Psoas muscle (tissue), 8 donors: Measurements from ENCODE around the gene WDR46. TPM values are rescaled to one million over a fixed set of nuclear protein-coding genes. Genes with fewer than 3 reads are reported as not detected.
A peak's percentile ranks its signal among the peaks of the same experiment; 100 is the strongest.

ENCODE experiments used
- ATAC-seq, 4 donors: fragments of 200-7000 bp; cut with Tn5 transposase; one replicate each; pipeline ENCODE4 v1.9.1; 2020; ENCODE audit warnings: moderate library complexity in 3 of 4, mild to moderate bottlenecking in 2 of 4
- DNase-seq, 2 donors: peaks; one replicate each; pipeline ENCODE4 v3.0.0-alpha.2; 2020
- H3K27ac ChIP-seq: fragments of 200-600 bp; one replicate; pipeline ENCODE4 v1.8.0; 2022
- H3K27me3 ChIP-seq, 3 donors: fragments of 200-600 bp in 1 of 3; one replicate each; pipeline versions ENCODE4 v1.6.1 to v1.8.0; 2013 to 2022; ENCODE audit warnings: low read length in 2 of 3, mild to moderate bottlenecking in 2 of 3, moderate library complexity in 1 of 3; ENCODE audit not compliant: insufficient read depth in 3 of 3
- H3K36me3 ChIP-seq, 2 donors: fragments of 200-600 bp in 1 of 2; one replicate each; pipeline versions ENCODE4 v1.6.1 to v1.8.0; 2013 to 2022; ENCODE audit warnings: low read depth in 1 of 2, mild to moderate bottlenecking in 1 of 2, moderate library complexity in 1 of 2; ENCODE audit not compliant: insufficient read depth in 1 of 2
- H3K4me1 ChIP-seq: fragments of 200-600 bp; one replicate; pipeline ENCODE4 v1.8.0; 2022
- H3K4me3 ChIP-seq: fragments of 200-600 bp; one replicate; pipeline ENCODE4 v1.8.0; 2022; ENCODE audit warnings: mild to moderate bottlenecking
- H3K9me3 ChIP-seq: fragments of 200-600 bp; one replicate; pipeline ENCODE4 v1.8.0; 2022
- WGBS, 3 donors: extraction: QIAGEN DNeasy Blood & Tissue Kit; methylation state at CpG; one replicate each; pipeline versions ENCODE4 v1.1.6 to v1.1.7; 2013; 5-methylcytosine and 5-hydroxymethylcytosine counted together
- intact Hi-C, 2 donors: fragments of 100-400 bp; cut with DNase I; formaldehyde crosslinking; loops; one replicate each; pipeline versions ENCODE4 v1.11.0 to v1.14.2; 2022
- polyA plus RNA-seq, 3 donors: library from polyadenylated mRNA; stranded (reverse); fragments of 200-250 nt; gene quantifications; one replicate each; pipeline ENCODE4 v1.2.3, GENCODE V29; 2013
- total RNA-seq, 4 donors: library from RNA; stranded (reverse); fragmentation: NEBNext Ultra II Directional in 2 of 4; extraction: Animal tissue kit (Norgen Biotek cat#: 25700) in 2 of 4; gene quantifications; one replicate each; pipeline versions ENCODE4 v1.2.1 to v1.2.4, GENCODE V29; 2021 to 2023
- TF ChIP-seq, protein P1 (sequence below): fragments of 200-600 bp; IDR thresholded peaks from one replicate; pipeline ENCODE4 v1.8.0; 2022; ENCODE audit warnings: antibody characterized with exemption
- donor health status: healthy with polysubstance abuse.
- donor health status: DM: no; HTN: no; CAD: no; lungs with moderate emphysema.
- donor health status: Bipolar disorder and iron deficiency.
- donor health status: healthy.
- donor health status: DM: yes; HTN: yes; CAD: no.
- donor health status: DM: no; HTN: no; CAD: no.
- donor health status: DM: no; HTN: no; CAD: no.
- donor health status: DM: yes; HTN: yes; CAD: no.

Gene WDR46
- total and polyA plus RNA-seq, 7 donors, result 22.4 to 65.0 (median 34.7) TPM

DNA sequence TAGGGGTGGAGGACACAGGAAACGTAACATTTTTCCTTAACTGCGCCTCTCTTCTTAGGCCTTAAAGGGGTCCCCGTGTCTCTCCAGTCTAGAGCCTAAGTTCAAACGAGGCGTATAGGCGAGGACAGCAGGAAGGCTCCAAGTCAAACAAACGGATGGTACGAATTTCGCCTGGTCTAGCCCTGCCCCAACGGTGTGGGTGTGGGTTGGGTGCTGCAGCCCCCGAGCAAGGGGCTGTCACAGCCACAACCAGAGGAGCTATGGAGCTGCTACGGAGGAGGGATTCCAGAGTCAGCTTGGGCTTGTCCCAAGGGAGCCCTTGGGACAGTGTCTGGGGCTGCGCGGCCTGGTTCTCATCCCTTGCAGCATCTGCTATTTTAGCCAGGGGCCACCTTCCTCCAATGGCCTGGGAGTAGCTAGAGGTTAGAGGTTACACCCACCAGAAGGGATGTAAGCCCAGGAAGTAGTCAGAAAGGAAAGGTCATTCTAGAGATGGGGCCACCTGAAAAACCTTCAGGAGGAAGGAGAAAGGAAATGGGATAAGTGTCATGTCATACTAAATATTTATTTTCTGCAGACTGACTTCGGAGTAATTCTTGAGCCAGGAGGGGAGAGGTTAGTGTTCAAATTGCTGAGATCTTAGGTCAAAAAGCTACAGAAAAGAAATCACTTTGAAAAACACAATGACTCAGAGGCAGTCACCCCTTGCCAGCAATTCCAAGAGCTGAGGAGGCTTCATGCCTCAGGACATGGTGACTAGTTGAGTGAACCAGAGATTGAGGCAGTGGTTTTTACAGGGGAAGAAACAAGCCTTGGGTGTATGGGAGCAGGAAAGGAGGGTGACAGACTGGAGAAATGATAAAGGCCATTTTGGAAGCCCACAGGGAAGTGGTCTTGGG, 39.1 kb downstream of the WDR46 start:
- peak overlapping the region; percentile 74 for H3K4me3 ChIP-seq
- TF ChIP-seq, protein P1, sequence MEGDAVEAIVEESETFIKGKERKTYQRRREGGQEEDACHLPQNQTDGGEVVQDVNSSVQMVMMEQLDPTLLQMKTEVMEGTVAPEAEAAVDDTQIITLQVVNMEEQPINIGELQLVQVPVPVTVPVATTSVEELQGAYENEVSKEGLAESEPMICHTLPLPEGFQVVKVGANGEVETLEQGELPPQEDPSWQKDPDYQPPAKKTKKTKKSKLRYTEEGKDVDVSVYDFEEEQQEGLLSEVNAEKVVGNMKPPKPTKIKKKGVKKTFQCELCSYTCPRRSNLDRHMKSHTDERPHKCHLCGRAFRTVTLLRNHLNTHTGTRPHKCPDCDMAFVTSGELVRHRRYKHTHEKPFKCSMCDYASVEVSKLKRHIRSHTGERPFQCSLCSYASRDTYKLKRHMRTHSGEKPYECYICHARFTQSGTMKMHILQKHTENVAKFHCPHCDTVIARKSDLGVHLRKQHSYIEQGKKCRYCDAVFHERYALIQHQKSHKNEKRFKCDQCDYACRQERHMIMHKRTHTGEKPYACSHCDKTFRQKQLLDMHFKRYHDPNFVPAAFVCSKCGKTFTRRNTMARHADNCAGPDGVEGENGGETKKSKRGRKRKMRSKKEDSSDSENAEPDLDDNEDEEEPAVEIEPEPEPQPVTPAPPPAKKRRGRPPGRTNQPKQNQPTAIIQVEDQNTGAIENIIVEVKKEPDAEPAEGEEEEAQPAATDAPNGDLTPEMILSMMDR, result no peak
- H3K27me3 ChIP-seq, result no peaks in the 10 kb centered on the region
- H3K4me1 ChIP-seq, result peaks cover 13% of the 10 kb centered on the region
- ATAC-seq, result peak in 1 of 4 donors; percentile 1
- peak in 1 of 2 donors; percentile 63 for DNase-seq
- WGBS, 3 donors, result 9 to 11% (median 11%) methylated on average over 15 of the region's 15 CpGs
- H3K36me3 ChIP-seq, result peaks cover 6 to 36% of the 10 kb centered on the region in 2 donors
- peak overlapping the region; percentile 85 for H3K27ac ChIP-seq
- intact Hi-C loops, result loop anchor here (2.0 to 5.0 kb wide), 4 partner anchors 43 to 235 kb away; partner anchors contain the start of gene RING1 (in 1 of the 2)
- H3K9me3 ChIP-seq, result no peaks in the 10 kb centered on the region

DNA sequence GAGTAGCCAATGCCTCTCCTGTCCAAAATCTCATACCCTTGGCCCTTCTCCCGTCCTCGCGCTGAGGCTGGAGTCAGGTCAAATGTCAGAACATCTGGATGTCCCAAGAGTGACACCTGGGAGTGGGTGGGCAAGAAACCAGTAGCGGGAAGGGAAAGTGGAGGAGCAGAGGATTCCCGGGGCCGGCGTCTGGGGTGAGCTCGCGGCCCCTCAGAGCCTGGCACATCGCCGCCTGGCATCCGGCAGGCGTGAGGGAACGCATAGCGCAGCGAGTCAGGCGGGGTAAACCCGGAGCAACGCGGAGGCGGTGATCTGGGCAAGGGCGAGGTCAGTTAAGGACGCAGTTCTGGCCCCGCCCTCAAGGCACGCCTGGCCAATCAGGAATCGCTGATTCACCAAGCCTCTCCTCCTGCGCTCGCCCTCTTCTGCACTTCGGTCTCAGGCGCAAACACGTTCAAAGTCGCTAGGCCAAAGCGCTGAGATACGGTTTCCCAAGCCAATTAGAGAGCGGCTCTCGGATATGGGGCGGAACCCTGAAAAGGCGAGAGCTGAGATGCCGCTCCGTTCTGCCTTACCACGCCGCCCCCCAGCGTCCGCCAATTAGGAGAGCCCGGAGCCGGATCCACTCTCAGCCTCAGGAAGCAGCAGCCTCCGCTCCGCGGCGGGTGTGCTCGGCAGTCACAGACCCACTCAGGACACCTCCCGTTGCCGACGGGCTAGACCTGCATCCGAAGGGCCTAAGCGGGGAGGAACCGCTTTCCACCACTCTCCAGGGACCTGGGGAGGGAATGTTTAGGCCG, 39.9 kb downstream of the WDR46 start:
- H3K4me3 ChIP-seq, result peak overlapping the region; percentile 74
- H3K9me3 ChIP-seq, result no peaks in the 10 kb centered on the region
- DNase-seq (peak; percentile 96 to 98), ATAC-seq (peak; percentile 95 to 97 (median 96))
- H3K36me3 ChIP-seq, result peaks cover 6 to 27% of the 10 kb centered on the region in 2 donors
- peaks cover 13% of the 10 kb centered on the region for H3K4me1 ChIP-seq
- intact Hi-C loops, result loop anchor here (1.0 to 5.0 kb wide), 6 partner anchors 42 to 234 kb away; partner anchors contain the start of gene RING1 (in 1 of the 2)
- WGBS, 3 donors, result 0 to 1% (median 0%) methylated on average over 58 of the region's 58 CpGs
- TF ChIP-seq, protein P1, result no peak
- H3K27ac ChIP-seq, result peak overlapping the region; percentile 85
- no peaks in the 10 kb centered on the region for H3K27me3 ChIP-seq

DNA sequence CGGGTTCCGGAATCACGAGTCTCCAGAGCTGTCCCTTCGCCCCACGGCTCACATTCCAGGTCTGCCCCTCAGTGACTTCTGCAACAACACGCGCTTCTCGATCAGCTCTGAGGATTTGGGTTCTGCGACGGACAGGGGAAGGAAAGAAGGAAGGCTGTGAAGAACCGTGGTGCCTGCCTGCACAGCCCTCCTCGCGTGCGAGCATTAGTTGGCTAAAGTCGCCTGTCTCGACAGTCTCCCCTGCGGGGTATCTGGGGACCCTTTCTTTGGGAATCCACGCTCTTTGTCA, 40.5 kb downstream of the WDR46 start:
- H3K4me3 ChIP-seq, result peak overlapping the region; percentile 74
- peaks cover 6 to 22% of the 10 kb centered on the region in 2 donors for H3K36me3 ChIP-seq
- WGBS, 3 donors, result 0 to 1% (median 0%) methylated on average over 17 to 18 of the region's 18 CpGs
- no peaks in the 10 kb centered on the region for H3K9me3 ChIP-seq
- no peaks in the 10 kb centered on the region for H3K27me3 ChIP-seq
- no peak for DNase-seq
- H3K27ac ChIP-seq, result peak overlapping the region; percentile 85
- H3K4me1 ChIP-seq, result peaks cover 13% of the 10 kb centered on the region
- ATAC-seq, result peak; percentile 4 to 35 (median 16)
- intact Hi-C loops, result loop anchor here (1.0 to 5.0 kb wide), 6 partner anchors 41 to 234 kb away; partner anchors contain the start of gene RING1 (in 1 of the 2)
- TF ChIP-seq, protein P1, result no peak

DNA sequence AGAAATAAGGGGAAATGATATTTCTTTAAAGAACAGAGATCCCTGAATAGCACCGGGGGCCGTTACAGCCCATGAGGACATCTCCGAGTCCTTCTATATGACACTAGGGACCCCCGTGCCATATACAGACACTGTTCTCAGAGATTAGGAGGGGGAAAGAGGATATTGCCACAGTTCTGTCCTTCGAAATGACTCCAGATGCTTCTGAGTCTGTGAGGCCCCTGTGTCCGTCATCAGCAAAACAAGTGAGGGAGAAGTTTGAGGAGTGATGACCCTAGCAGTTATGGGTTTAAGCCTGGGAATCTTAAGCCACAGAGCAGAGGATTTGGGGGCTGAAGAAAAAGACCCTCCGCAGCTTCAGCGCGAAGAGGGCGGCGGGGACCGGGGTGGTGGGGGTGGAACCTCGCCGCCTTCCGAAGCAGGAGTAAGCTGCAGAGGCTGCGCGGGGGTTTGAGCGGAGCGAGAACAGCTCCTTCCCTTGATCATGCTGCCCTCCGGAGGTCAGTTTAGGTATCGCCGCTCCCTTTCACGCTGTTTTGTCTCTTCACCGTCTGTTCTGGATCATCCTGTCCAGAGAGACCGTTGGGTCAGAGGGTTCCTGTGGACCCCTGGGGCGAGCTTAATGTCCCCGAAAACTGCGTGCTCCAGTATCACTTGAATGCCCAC, 40.9 kb downstream of the WDR46 start:
- Histone ChIP-seq H3K9me3 (no peaks in the 10 kb centered on the region), H3K4me1 (peaks cover 13% of the 10 kb centered on the region), H3K36me3 (peaks cover 6 to 20% of the 10 kb centered on the region in 2 donors), H3K27me3 (no peaks in the 10 kb centered on the region), H3K4me3 (peak overlapping the region; percentile 74), H3K27ac (peak overlapping the region; percentile 85)
- 5 to 7% (median 5%) methylated on average over 28 of the region's 28 CpGs for WGBS, 3 donors
- TF ChIP-seq, protein P1, result peak; percentile 98
- peak; percentile 87 to 92 for DNase-seq
- intact Hi-C loops, result loop anchor here (1.0 to 5.0 kb wide), 6 partner anchors 41 to 233 kb away; partner anchors contain the start of gene RING1 (in 1 of the 2)
- peak; percentile 72 to 82 (median 78) for ATAC-seq
